Sigmoid colon (tissue), 4 donors: ENCODE data around the gene RBFOX2.

Experiments used
- EP300 ChIP-seq, 4 donors: sonication (generic); formaldehyde crosslinking; IDR thresholded peaks; one replicate each; pipeline ENCODE4 v1.6.1; 2017; ENCODE audit warnings: antibody characterized with exemption in 4 of 4
- POLR2AphosphoS5 ChIP-seq, 4 donors: sonication (generic); formaldehyde crosslinking; IDR thresholded peaks; one replicate each; pipeline ENCODE4 v1.6.1; 2017; ENCODE audit warnings: antibody characterized with exemption in 4 of 4
- TF ChIP-seq, protein P1 (sequence below), 4 experiments: fragments of 450-650 bp in 3 of 4; fragments of 200-600 bp in 1 of 4; IDR thresholded peaks; one replicate each; pipeline ENCODE4 v1.5.1; 2016 to 2019; ENCODE audit warnings: antibody characterized with exemption in 4 of 4, mild to moderate bottlenecking in 3 of 4, moderate library complexity in 2 of 4

DNA sequence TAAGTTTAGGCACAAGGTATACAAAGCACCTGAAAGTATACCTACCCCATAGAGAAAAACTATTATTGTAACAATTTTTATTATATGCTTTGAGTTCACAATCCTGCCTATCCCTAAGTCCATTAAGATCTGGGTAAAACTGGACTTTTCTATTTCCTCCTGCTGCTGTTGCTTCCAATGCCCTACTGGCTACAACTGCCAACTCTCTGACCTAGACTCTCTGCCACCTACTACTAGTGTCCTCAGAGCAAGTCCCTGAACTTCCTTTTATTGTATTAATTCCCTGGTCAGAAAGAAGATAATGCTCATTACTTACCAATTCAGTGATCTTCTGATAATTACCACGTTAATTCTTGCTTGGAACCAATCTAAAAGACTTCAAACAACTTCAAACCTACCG is 70.3 kb downstream of the RBFOX2 start:
- TF ChIP-seq, protein P1, sequence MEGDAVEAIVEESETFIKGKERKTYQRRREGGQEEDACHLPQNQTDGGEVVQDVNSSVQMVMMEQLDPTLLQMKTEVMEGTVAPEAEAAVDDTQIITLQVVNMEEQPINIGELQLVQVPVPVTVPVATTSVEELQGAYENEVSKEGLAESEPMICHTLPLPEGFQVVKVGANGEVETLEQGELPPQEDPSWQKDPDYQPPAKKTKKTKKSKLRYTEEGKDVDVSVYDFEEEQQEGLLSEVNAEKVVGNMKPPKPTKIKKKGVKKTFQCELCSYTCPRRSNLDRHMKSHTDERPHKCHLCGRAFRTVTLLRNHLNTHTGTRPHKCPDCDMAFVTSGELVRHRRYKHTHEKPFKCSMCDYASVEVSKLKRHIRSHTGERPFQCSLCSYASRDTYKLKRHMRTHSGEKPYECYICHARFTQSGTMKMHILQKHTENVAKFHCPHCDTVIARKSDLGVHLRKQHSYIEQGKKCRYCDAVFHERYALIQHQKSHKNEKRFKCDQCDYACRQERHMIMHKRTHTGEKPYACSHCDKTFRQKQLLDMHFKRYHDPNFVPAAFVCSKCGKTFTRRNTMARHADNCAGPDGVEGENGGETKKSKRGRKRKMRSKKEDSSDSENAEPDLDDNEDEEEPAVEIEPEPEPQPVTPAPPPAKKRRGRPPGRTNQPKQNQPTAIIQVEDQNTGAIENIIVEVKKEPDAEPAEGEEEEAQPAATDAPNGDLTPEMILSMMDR (IDR thresholded peaks at IDR 0.05), result no peak
- TF ChIP-seq POLR2AphosphoS5 (IDR thresholded peaks at IDR 0.05) (no peak), EP300 (IDR thresholded peaks at IDR 0.05) (no peak)
